HepG2 (cell line): ENCODE measurements around the gene MARVELD3. TPM values are rescaled to one million over a fixed set of nuclear protein-coding genes. Genes with fewer than 3 reads are reported as not detected.
A peak's percentile ranks its signal among the peaks of the same experiment; 100 is the strongest.

Source experiments
- ARHGAP35 ChIP-seq: sonication (generic); formaldehyde crosslinking; IDR thresholded peaks from 2 replicates; pipeline ENCODE4 v1.9.0; 2022; ENCODE audit warnings: mild to moderate bottlenecking, inconsistent platforms, moderate library complexity, missing genetic modification reagents, borderline replicate concordance
- ATAD3A ChIP-seq: sonication (generic); formaldehyde crosslinking; IDR thresholded peaks from 2 replicates; pipeline ENCODE4 v1.4.0; 2020; ENCODE audit warnings: missing genetic modification reagents
- ATF7-NPFF ChIP-seq: sonication (generic); formaldehyde crosslinking; IDR thresholded peaks from 2 replicates; pipeline ENCODE4 v1.8.1; 2023; ENCODE audit warnings: mild to moderate bottlenecking, low read depth, missing genetic modification reagents, moderate library complexity
- ETV6 ChIP-seq: sonication (generic); formaldehyde crosslinking; conservative IDR thresholded peaks from 2 replicates; pipeline ENCODE4 v1.4.0; 2020; ENCODE audit warnings: missing genetic modification reagents
- GZF1 ChIP-seq: sonication (generic); formaldehyde crosslinking; IDR thresholded peaks from 2 replicates; pipeline ENCODE4 v1.5.1; 2020; ENCODE audit warnings: mild to moderate bottlenecking, missing genetic modification reagents
- JUN ChIP-seq: sonication (generic); formaldehyde crosslinking; IDR thresholded peaks from 2 replicates; pipeline ENCODE4 v1.4.0; 2020; ENCODE audit warnings: mild to moderate bottlenecking, missing genetic modification reagents
- KDM6A ChIP-seq: IDR thresholded peaks from 2 replicates; pipeline ENCODE4 v1.6.1; 2016; ENCODE audit warnings: low read depth
- MXI1 ChIP-seq: IDR thresholded peaks from 3 replicates; pipeline ENCODE4 v1.6.1; 2012; ENCODE audit warnings: low read depth, low read length, inconsistent platforms, borderline replicate concordance
- POGZ ChIP-seq: sonication (generic); formaldehyde crosslinking; IDR thresholded peaks from 2 replicates; pipeline ENCODE4 v1.4.0; 2020; ENCODE audit warnings: mild to moderate bottlenecking, missing genetic modification reagents
- RBAK ChIP-seq: sonication (generic); formaldehyde crosslinking; IDR thresholded peaks from 2 replicates; pipeline ENCODE4 v1.5.1; 2020; ENCODE audit warnings: mild to moderate bottlenecking, missing genetic modification reagents
- RFX1 ChIP-seq: fragments of 450-650 bp; IDR thresholded peaks from 2 replicates; pipeline ENCODE4 v1.6.1; 2017
- SKI ChIP-seq: fragments of 450-650 bp; IDR thresholded peaks from one replicate; pipeline ENCODE4 v1.6.1; 2018; ENCODE audit warnings: mild to moderate bottlenecking; ENCODE audit not compliant: partially characterized antibody
- SMARCC2 ChIP-seq: fragments of 450-650 bp; IDR thresholded peaks from 2 replicates; pipeline ENCODE4 v1.6.1; 2017; ENCODE audit warnings: antibody characterized with exemption, mild to moderate bottlenecking
- TBL1XR1 ChIP-seq: fragments of 150-350 bp; IDR thresholded peaks from 2 replicates; pipeline ENCODE4 v1.6.1; 2014; ENCODE audit warnings: borderline replicate concordance, low read length; ENCODE audit not compliant: partially characterized antibody
- YEATS2 ChIP-seq: sonication (generic); formaldehyde crosslinking; IDR thresholded peaks from 2 replicates; pipeline ENCODE4 v1.4.0; 2020; ENCODE audit warnings: missing genetic modification reagents, borderline replicate concordance
- ZNF205 ChIP-seq: IDR thresholded peaks from 2 replicates; pipeline ENCODE4 v1.6.1; 2018; ENCODE audit warnings: missing biosample characterization, missing genetic modification reagents
- ZNF550 ChIP-seq: sonication (generic); formaldehyde crosslinking; IDR thresholded peaks from 2 replicates; pipeline ENCODE4 v1.4.0; 2020; ENCODE audit warnings: mild to moderate bottlenecking, missing genetic modification reagents, borderline replicate concordance
- ZNF572 ChIP-seq: sonication (generic); formaldehyde crosslinking; IDR thresholded peaks from 2 replicates; pipeline ENCODE4 v1.5.1; 2020; ENCODE audit warnings: mild to moderate bottlenecking, missing genetic modification reagents
- ZNF619 ChIP-seq: sonication (generic); formaldehyde crosslinking; IDR thresholded peaks from 2 replicates; pipeline ENCODE4 v1.4.0; 2020; ENCODE audit warnings: mild to moderate bottlenecking, missing genetic modification reagents
- ZNF761 ChIP-seq: sonication (generic); formaldehyde crosslinking; conservative IDR thresholded peaks from 2 replicates; pipeline ENCODE4 v1.4.0; 2020; ENCODE audit warnings: mild to moderate bottlenecking, missing genetic modification reagents
- ZNF772 ChIP-seq: sonication (generic); formaldehyde crosslinking; IDR thresholded peaks from 2 replicates; pipeline ENCODE4 v1.5.0; 2020; ENCODE audit warnings: mild to moderate bottlenecking, missing genetic modification reagents
- ZNF879 ChIP-seq: sonication (generic); formaldehyde crosslinking; IDR thresholded peaks from 2 replicates; pipeline ENCODE4 v1.8.1; 2023; ENCODE audit warnings: missing genetic modification reagents
- polyA plus RNA-seq, 8 experiments: library from polyadenylated mRNA; depleted of rRNA in 3 of 8; stranded (reverse) in 7 of 8; unstranded in 1 of 8; fragments of >200 nt; fragmentation: Illumina TruSeq in 4 of 8; extraction: Trizol in 4 of 8; gene quantifications; 2 replicates each; pipeline versions ENCODE4 v1.2.1 to v1.2.3, GENCODE V29; 2011 to 2016; ENCODE audit warnings: low read depth in 4 of 8, missing spikeins in 1 of 8, mixed read lengths in 1 of 8; ENCODE audit not compliant: insufficient read depth in 1 of 8
- total RNA-seq, 5 experiments: library from RNA; depleted of rRNA; stranded (reverse); fragments of >200 nt; fragmentation: Illumina TruSeq; extraction: Trizol; gene quantifications; 2 replicates each; pipeline ENCODE4 v1.2.3, GENCODE V29; 2016; ENCODE audit warnings: low read depth in 1 of 5
- TF ChIP-seq, protein P1 (sequence below): sonication (generic); formaldehyde crosslinking; IDR thresholded peaks from 2 replicates; pipeline ENCODE4 v1.9.0; 2022; ENCODE audit warnings: missing genetic modification reagents, mild to moderate bottlenecking, borderline replicate concordance
- TF ChIP-seq, protein P2 (sequence below): sonication (generic); formaldehyde crosslinking; IDR thresholded peaks from 2 replicates; pipeline ENCODE4 v1.5.1; 2020; ENCODE audit warnings: missing genetic modification reagents, mild to moderate bottlenecking, borderline replicate concordance
- TF ChIP-seq, protein P3 (sequence below): sonication (generic); formaldehyde crosslinking; IDR thresholded peaks from 2 replicates; pipeline ENCODE4 v1.5.1; 2020; ENCODE audit warnings: mild to moderate bottlenecking, missing genetic modification reagents, borderline replicate concordance
- TF ChIP-seq, protein P4 (sequence below): sonication (generic); formaldehyde crosslinking; IDR thresholded peaks from 2 replicates; pipeline ENCODE4 v1.5.0; 2020; ENCODE audit warnings: missing genetic modification reagents, mild to moderate bottlenecking, borderline replicate concordance
- TF ChIP-seq, protein P5 (sequence below): sonication (generic); formaldehyde crosslinking; IDR thresholded peaks from 2 replicates; pipeline ENCODE4 v1.8.1; 2022; ENCODE audit warnings: mild to moderate bottlenecking, missing genetic modification reagents

MARVELD3 gene
- total and polyA plus RNA-seq, 2 of the 13 experiments (the other 11 are each of a cell fraction or from before 2014, with no cell fraction given), result 4.8 to 5.6 TPM

DNA sequence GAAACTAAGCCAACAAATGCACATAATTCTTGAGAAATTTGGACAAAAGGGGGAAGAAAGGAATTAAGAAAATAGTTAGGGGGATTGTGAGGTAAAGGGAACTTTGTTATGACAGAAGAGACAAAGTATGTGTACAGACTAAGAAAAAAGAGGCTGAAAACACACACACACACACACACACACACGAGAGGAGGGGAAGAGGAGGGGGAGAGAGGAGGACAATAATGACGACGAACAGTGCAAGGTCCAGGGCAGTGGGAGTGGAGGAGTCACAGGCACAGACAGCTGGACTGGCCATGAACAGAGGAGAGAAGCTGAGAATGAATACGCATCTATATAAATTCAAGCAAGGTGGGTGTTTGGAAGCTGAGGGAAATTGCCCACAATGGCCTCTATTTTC lies 44.6 kb downstream of the MARVELD3 start (continued):
- TF ChIP-seq SKI (no peak), GZF1 (0 out of 2 replicates have a peak, but pooled peaks have one; percentile 41), JUN (CRISPR knock-in tag) (no peak; the same call in 1 of the 2 replicates), MXI1 (peak; percentile 47; the same call in 1 of the 3 replicates), RBAK (CRISPR knock-in tag) (no peak), ZNF572 (CRISPR knock-in tag) (no peak), ZNF550 (CRISPR knock-in tag) (no peak), ETV6 (no peak), RFX1 (no peak), ZNF619 (CRISPR knock-in tag) (no peak), ARHGAP35 (CRISPR knock-in tag) (no peak), SMARCC2 (no peak), YEATS2 (CRISPR knock-in tag) (no peak), ZNF772 (CRISPR knock-in tag) (peak; percentile 65; the same call in 1 of the 2 replicates), ATAD3A (CRISPR knock-in tag) (no peak), ZNF205 (CRISPR knock-in tag) (no peak), ZNF879 (CRISPR knock-in tag) (no peak), KDM6A (no peak), ZNF761 (no peak), ATF7-NPFF (CRISPR knock-in tag) (no peak), TBL1XR1 (peak; percentile 75), POGZ (CRISPR knock-in tag) (peak; percentile 81)
- TF ChIP-seq, protein P1, sequence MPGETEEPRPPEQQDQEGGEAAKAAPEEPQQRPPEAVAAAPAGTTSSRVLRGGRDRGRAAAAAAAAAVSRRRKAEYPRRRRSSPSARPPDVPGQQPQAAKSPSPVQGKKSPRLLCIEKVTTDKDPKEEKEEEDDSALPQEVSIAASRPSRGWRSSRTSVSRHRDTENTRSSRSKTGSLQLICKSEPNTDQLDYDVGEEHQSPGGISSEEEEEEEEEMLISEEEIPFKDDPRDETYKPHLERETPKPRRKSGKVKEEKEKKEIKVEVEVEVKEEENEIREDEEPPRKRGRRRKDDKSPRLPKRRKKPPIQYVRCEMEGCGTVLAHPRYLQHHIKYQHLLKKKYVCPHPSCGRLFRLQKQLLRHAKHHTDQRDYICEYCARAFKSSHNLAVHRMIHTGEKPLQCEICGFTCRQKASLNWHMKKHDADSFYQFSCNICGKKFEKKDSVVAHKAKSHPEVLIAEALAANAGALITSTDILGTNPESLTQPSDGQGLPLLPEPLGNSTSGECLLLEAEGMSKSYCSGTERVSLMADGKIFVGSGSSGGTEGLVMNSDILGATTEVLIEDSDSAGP (CRISPR knock-in tag), result peak; percentile 26; the same call in 1 of the 2 replicates
- TF ChIP-seq, protein P2, sequence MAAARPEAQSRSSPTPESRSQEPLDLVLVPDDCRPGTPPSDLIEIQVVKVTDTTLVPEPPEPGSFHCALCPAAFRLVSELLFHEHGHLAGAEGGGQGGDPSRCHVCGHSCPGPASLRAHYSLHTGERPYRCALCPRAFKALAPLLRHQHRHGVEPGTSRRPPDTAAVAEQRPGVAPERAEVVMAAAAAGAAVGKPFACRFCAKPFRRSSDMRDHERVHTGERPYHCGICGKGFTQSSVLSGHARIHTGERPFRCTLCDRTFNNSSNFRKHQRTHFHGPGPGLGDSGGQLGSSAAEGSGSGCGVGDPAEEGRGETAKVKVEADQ (CRISPR knock-in tag), result no peak
- TF ChIP-seq, protein P3, sequence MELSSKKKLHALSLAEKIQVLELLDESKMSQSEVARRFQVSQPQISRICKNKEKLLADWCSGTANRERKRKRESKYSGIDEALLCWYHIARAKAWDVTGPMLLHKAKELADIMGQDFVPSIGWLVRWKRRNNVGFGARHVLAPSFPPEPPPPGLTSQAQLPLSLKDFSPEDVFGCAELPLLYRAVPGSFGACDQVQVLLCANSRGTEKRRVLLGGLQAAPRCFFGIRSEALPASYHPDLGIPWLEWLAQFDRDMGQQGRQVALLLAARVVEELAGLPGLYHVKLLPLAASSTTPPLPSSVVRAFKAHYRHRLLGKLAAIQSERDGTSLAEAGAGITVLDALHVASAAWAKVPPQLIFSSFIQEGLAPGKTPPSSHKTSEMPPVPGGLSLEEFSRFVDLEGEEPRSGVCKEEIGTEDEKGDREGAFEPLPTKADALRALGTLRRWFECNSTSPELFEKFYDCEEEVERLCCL (CRISPR knock-in tag), result no peak
- TF ChIP-seq, protein P4, sequence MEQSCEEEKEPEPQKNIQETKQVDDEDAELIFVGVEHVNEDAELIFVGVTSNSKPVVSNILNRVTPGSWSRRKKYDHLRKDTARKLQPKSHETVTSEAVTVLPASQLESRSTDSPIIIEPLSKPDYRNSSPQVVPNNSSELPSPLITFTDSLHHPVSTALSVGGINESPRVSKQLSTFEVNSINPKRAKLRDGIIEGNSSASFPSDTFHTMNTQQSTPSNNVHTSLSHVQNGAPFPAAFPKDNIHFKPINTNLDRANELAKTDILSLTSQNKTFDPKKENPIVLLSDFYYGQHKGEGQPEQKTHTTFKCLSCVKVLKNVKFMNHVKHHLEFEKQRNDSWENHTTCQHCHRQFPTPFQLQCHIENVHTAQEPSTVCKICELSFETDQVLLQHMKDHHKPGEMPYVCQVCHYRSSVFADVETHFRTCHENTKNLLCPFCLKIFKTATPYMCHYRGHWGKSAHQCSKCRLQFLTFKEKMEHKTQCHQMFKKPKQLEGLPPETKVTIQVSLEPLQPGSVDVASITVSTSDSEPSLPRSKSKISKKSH (CRISPR knock-in tag), result no peak
- TF ChIP-seq, protein P5, sequence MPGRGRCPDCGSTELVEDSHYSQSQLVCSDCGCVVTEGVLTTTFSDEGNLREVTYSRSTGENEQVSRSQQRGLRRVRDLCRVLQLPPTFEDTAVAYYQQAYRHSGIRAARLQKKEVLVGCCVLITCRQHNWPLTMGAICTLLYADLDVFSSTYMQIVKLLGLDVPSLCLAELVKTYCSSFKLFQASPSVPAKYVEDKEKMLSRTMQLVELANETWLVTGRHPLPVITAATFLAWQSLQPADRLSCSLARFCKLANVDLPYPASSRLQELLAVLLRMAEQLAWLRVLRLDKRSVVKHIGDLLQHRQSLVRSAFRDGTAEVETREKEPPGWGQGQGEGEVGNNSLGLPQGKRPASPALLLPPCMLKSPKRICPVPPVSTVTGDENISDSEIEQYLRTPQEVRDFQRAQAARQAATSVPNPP (CRISPR knock-in tag), result no peak
